AG10803 (cell line): ENCODE measurements around the gene SMC1B.

Experiments used
- DNase-seq: peaks from one replicate; pipeline ENCODE4 v3.0.0; 2010; ENCODE audit warnings: low read depth
- H3K4me3 ChIP-seq: 2 replicates; pipeline ENCODE4 v1.5.1; 2011; ENCODE audit warnings: mild to moderate bottlenecking, low read length, control low read depth
- TF ChIP-seq, protein P1 (sequence below): conservative IDR thresholded peaks from 2 replicates; pipeline ENCODE4 v1.5.1; 2011; ENCODE audit warnings: mild to moderate bottlenecking, low read length, control low read depth, inconsistent platforms

SMC1B gene

GRCh38 chr22:45308391-45308956 is 104.9 kb downstream of the SMC1B start:
- TF ChIP-seq, protein P1, sequence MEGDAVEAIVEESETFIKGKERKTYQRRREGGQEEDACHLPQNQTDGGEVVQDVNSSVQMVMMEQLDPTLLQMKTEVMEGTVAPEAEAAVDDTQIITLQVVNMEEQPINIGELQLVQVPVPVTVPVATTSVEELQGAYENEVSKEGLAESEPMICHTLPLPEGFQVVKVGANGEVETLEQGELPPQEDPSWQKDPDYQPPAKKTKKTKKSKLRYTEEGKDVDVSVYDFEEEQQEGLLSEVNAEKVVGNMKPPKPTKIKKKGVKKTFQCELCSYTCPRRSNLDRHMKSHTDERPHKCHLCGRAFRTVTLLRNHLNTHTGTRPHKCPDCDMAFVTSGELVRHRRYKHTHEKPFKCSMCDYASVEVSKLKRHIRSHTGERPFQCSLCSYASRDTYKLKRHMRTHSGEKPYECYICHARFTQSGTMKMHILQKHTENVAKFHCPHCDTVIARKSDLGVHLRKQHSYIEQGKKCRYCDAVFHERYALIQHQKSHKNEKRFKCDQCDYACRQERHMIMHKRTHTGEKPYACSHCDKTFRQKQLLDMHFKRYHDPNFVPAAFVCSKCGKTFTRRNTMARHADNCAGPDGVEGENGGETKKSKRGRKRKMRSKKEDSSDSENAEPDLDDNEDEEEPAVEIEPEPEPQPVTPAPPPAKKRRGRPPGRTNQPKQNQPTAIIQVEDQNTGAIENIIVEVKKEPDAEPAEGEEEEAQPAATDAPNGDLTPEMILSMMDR = no peak
- no peak overlapping the region for H3K4me3 ChIP-seq
- no peak for DNase-seq

DNA sequence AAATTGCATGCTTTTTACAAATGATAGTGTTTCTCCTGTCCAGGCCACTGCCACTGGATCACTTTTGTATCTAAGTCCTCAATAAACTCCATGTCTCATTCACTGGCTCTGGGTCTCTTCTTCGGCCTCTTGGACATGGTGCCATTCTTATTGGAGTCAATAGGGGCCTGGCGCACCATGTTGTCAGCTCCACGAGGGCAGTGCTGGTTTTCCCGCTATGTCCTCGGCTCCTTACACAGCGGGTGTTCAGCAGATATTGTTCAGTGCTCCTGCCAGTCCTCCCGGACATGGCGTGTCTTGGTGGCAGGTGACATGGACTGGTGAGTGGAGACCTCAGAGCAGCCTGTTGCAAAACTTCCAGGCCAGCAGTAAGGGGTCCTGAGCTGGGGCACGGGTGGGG is 107.3 kb downstream of the SMC1B start:
- no peak overlapping the region for H3K4me3 ChIP-seq
- no peak for DNase-seq
- TF ChIP-seq, protein P1 = no peak

- no peak for DNase-seq
- TF ChIP-seq, protein P1 = no peak
- H3K4me3 ChIP-seq = no peak overlapping the region
Observed at GRCh38 chr22:45305456-45306075, 107.8 kb downstream of the SMC1B start.

- DNase-seq = no peak
- TF ChIP-seq, protein P1 = no peak
- H3K4me3 ChIP-seq = no peak overlapping the region
Observed at GRCh38 chr22:45304971-45305370, 108.4 kb downstream of the SMC1B start.

- TF ChIP-seq, protein P1 = no peak
- no peak for DNase-seq
- no peak overlapping the region for H3K4me3 ChIP-seq
Observed at GRCh38 chr22:45303181-45303580, 110.2 kb downstream of the SMC1B start.

DNA sequence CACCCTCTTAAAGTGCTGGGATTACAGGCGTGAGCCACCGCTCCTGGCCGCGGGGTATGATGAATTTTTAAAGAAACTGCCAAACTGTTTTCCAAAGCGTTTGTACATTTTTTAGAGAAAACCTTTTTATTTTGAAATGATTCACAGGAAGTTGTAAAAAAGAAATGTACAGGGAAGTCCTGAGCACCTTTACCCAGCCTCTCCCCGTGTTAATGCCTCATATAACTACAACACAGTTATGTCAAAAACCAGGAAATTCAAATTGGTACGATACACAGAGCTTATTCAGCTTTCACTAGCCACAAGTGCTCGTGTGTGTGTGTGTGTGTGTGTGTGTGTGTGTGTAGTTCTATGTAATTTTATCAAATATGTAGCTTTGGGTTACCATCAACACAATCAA is 110.6 kb downstream of the SMC1B start:
- TF ChIP-seq, protein P1 = no peak
- no peak overlapping the region for H3K4me3 ChIP-seq
- DNase-seq = no peak

- no peak overlapping the region for H3K4me3 ChIP-seq
- no peak for DNase-seq
- TF ChIP-seq, protein P1 = no peak
Observed at GRCh38 chr22:45298934-45299505, 114.4 kb downstream of the SMC1B start.
